Measurements from ENCODE around the gene RFLNA.
"Not testable (repeated sequence)": the region's sequence is repeated elsewhere in the genome, so short reads cannot be mapped to it uniquely, and the experiment has no call there.

RFLNA gene

GRCh38 chr12:124282287-124282686, 12.6 kb upstream of the RFLNA start:
- DNase-seq (ENCODE audit: low read depth in 3 of 3), result no peak

- DNase-seq (ENCODE audit: low read depth in 3 of 3), result no peak
These were observed 11.6 kb upstream of the RFLNA start for GRCh38 chr12:124283326-124283725.

GRCh38 chr12:124284368-124284767, 10.5 kb upstream of the RFLNA start:
- no peak for DNase-seq (ENCODE audit: low read depth in 3 of 3)

GRCh38 chr12:124286414-124286813, 8.5 kb upstream of the RFLNA start:
- no peak for DNase-seq (ENCODE audit: low read depth in 3 of 3)

GRCh38 chr12:124286971-124287370, 7.9 kb upstream of the RFLNA start:
- no peak for DNase-seq (ENCODE audit: low read depth in 3 of 3)

GRCh38 chr12:124289634-124290600, 5.0 kb upstream of the RFLNA start:
- DNase-seq (ENCODE audit: low read depth in 3 of 3), result no peak

- DNase-seq (ENCODE audit: low read depth in 3 of 3), result no peak
These were observed 2.5 kb upstream of the RFLNA start for GRCh38 chr12:124292385-124292784.

- DNase-seq (ENCODE audit: low read depth in 3 of 3), result no peak
These were observed 1.4 kb upstream of the RFLNA start for GRCh38 chr12:124293286-124294003.

- no peak for DNase-seq (ENCODE audit: low read depth in 3 of 3)
These were observed 652 bp downstream of the RFLNA start for GRCh38 chr12:124295431-124296058.

- no peak for DNase-seq (ENCODE audit: low read depth in 3 of 3)
These were observed 1.5 kb downstream of the RFLNA start for GRCh38 chr12:124296295-124296915.

- DNase-seq (ENCODE audit: low read depth in 3 of 3), result no peak
These were observed 2.0 kb downstream of the RFLNA start for GRCh38 chr12:124296916-124297351.

- DNase-seq (ENCODE audit: low read depth in 3 of 3), result no peak
These were observed 2.5 kb downstream of the RFLNA start for GRCh38 chr12:124297389-124297788.

- no peak for DNase-seq (ENCODE audit: low read depth in 3 of 3)
These were observed 3.0 kb downstream of the RFLNA start for GRCh38 chr12:124297856-124298255.

- no peak for DNase-seq (ENCODE audit: low read depth in 3 of 3)
These were observed 4.0 kb downstream of the RFLNA start for GRCh38 chr12:124298685-124299410.

- no peak for DNase-seq (ENCODE audit: low read depth in 3 of 3)
These were observed 4.9 kb downstream of the RFLNA start for GRCh38 chr12:124299628-124300388.

- DNase-seq (ENCODE audit: low read depth in 3 of 3), result not testable (repeated sequence)
These were observed 5.8 kb downstream of the RFLNA start for GRCh38 chr12:124300657-124301056.

- DNase-seq (ENCODE audit: low read depth in 3 of 3), result no peak
These were observed 6.3 kb downstream of the RFLNA start for GRCh38 chr12:124301084-124301654.

GRCh38 chr12:124302241-124302806, 7.4 kb downstream of the RFLNA start:
- no peak for DNase-seq (ENCODE audit: low read depth in 3 of 3)

- DNase-seq (ENCODE audit: low read depth in 3 of 3), result no peak
These were observed 8.1 kb downstream of the RFLNA start for GRCh38 chr12:124302807-124303578.
